Skeletal muscle satellite cell (primary cell): ENCODE results near the gene GREB1L.

ENCODE experiments used
- H3K27me3 ChIP-seq: 2 replicates; pipeline ENCODE4 v1.7.0; 2013; ENCODE audit warnings: low read length; ENCODE audit not compliant: control insufficient read depth, insufficient read depth
- H3K36me3 ChIP-seq: 2 replicates; pipeline ENCODE4 v1.7.0; 2013; ENCODE audit warnings: mild to moderate bottlenecking, control low read depth, low read length; ENCODE audit not compliant: insufficient read depth
- H3K4me1 ChIP-seq: 2 replicates; pipeline ENCODE4 v1.7.0; 2013; ENCODE audit warnings: low read length; ENCODE audit not compliant: control insufficient read depth, insufficient read depth
- H3K4me2 ChIP-seq: 2 replicates; pipeline ENCODE4 v1.7.0; 2013; ENCODE audit warnings: mild to moderate bottlenecking, low read length
- H3K4me3 ChIP-seq: 2 replicates; pipeline ENCODE4 v1.7.0; 2013; ENCODE audit warnings: low read length
- H3K9ac ChIP-seq: 2 replicates; pipeline ENCODE4 v1.7.0; 2013; ENCODE audit warnings: mild to moderate bottlenecking, low read depth, low read length, moderate library complexity
- H3K9me3 ChIP-seq: replicated peaks from 2 replicates; pipeline ENCODE4 v1.7.0; 2013; ENCODE audit warnings: mild to moderate bottlenecking, control low read depth, low read length

GREB1L gene

GRCh38 chr18:21452276-21452780 is 210.3 kb downstream of the GREB1L start:
- no peaks in the 10 kb centered on the region for H3K9me3 ChIP-seq
- H3K4me2 ChIP-seq = no peak overlapping the region
- H3K27me3 ChIP-seq = no peaks in the 10 kb centered on the region
- H3K4me1 ChIP-seq = peaks cover 19% of the 10 kb centered on the region
- H3K4me3 ChIP-seq = no peak overlapping the region
- H3K36me3 ChIP-seq = no peaks in the 10 kb centered on the region
- H3K9ac ChIP-seq = no peak overlapping the region

GRCh38 chr18:21452796-21453510 is 210.9 kb downstream of the GREB1L start:
- Histone ChIP-seq H3K36me3 (no peaks in the 10 kb centered on the region), H3K4me1 (peaks cover 23% of the 10 kb centered on the region), H3K9me3 (no peaks in the 10 kb centered on the region), H3K9ac (no peak overlapping the region), H3K4me2 (no peak overlapping the region), H3K4me3 (no peak overlapping the region), H3K27me3 (no peaks in the 10 kb centered on the region)

GRCh38 chr18:21453511-21453901 is 211.5 kb downstream of the GREB1L start:
- no peaks in the 10 kb centered on the region for H3K9me3 ChIP-seq
- H3K36me3 ChIP-seq = no peaks in the 10 kb centered on the region
- no peak overlapping the region for H3K4me3 ChIP-seq
- H3K4me2 ChIP-seq = no peak overlapping the region
- peaks cover 26% of the 10 kb centered on the region for H3K4me1 ChIP-seq
- no peak overlapping the region for H3K9ac ChIP-seq
- H3K27me3 ChIP-seq = no peaks in the 10 kb centered on the region

- H3K4me1 ChIP-seq = peaks cover 26% of the 10 kb centered on the region
- H3K4me2 ChIP-seq = no peak overlapping the region
- H3K27me3 ChIP-seq = no peaks in the 10 kb centered on the region
Observed at GRCh38 chr18:21454725-21455124, 212.7 kb downstream of the GREB1L start.

GRCh38 chr18:21456428-21457178 is 214.6 kb downstream of the GREB1L start:
- no peaks in the 10 kb centered on the region for H3K36me3 ChIP-seq
- no peaks in the 10 kb centered on the region for H3K27me3 ChIP-seq
- H3K4me2 ChIP-seq = no peak overlapping the region
- no peak overlapping the region for H3K9ac ChIP-seq
- no peak overlapping the region for H3K4me3 ChIP-seq
- peaks cover 20% of the 10 kb centered on the region for H3K4me1 ChIP-seq
- H3K9me3 ChIP-seq = no peaks in the 10 kb centered on the region

More at GRCh38 chr18:21454725-21455124, 212.7 kb downstream of the GREB1L start:
- no peaks in the 10 kb centered on the region for H3K9me3 ChIP-seq
- no peak overlapping the region for H3K4me3 ChIP-seq
- no peak overlapping the region for H3K9ac ChIP-seq
- no peaks in the 10 kb centered on the region for H3K36me3 ChIP-seq

GRCh38 chr18:21457179-21457535 is 215.1 kb downstream of the GREB1L start:
- Histone ChIP-seq H3K36me3 (no peaks in the 10 kb centered on the region), H3K4me3 (no peak overlapping the region), H3K4me1 (peaks cover 20% of the 10 kb centered on the region), H3K9ac (no peak overlapping the region), H3K4me2 (no peak overlapping the region), H3K27me3 (no peaks in the 10 kb centered on the region), H3K9me3 (no peaks in the 10 kb centered on the region)

GRCh38 chr18:21458310-21458709 is 216.3 kb downstream of the GREB1L start:
- Histone ChIP-seq H3K36me3 (no peaks in the 10 kb centered on the region), H3K4me3 (no peak overlapping the region), H3K4me2 (no peak overlapping the region), H3K4me1 (peaks cover 17% of the 10 kb centered on the region), H3K9me3 (no peaks in the 10 kb centered on the region), H3K27me3 (no peaks in the 10 kb centered on the region), H3K9ac (no peak overlapping the region)

GRCh38 chr18:21458788-21459187 is 216.8 kb downstream of the GREB1L start:
- Histone ChIP-seq H3K27me3 (no peaks in the 10 kb centered on the region), H3K36me3 (no peaks in the 10 kb centered on the region), H3K9ac (no peak overlapping the region)

GRCh38 chr18:21459706-21460286 is 217.8 kb downstream of the GREB1L start:
- H3K36me3 ChIP-seq = no peaks in the 10 kb centered on the region
- H3K4me2 ChIP-seq = no peak overlapping the region
- H3K4me1 ChIP-seq = peaks cover 17% of the 10 kb centered on the region
- H3K9me3 ChIP-seq = no peaks in the 10 kb centered on the region
- no peak overlapping the region for H3K9ac ChIP-seq
- H3K4me3 ChIP-seq = no peak overlapping the region
- no peaks in the 10 kb centered on the region for H3K27me3 ChIP-seq

More at GRCh38 chr18:21458788-21459187, 216.8 kb downstream of the GREB1L start:
- Histone ChIP-seq H3K9me3 (no peaks in the 10 kb centered on the region), H3K4me2 (no peak overlapping the region), H3K4me1 (peaks cover 17% of the 10 kb centered on the region), H3K4me3 (no peak overlapping the region)

GRCh38 chr18:21461460-21461859 is 219.4 kb downstream of the GREB1L start:
- Histone ChIP-seq H3K4me2 (no peak overlapping the region), H3K27me3 (no peaks in the 10 kb centered on the region), H3K9ac (no peak overlapping the region), H3K36me3 (no peaks in the 10 kb centered on the region), H3K4me3 (no peak overlapping the region), H3K9me3 (no peaks in the 10 kb centered on the region), H3K4me1 (peaks cover 15% of the 10 kb centered on the region)

GRCh38 chr18:21463718-21464117 is 221.7 kb downstream of the GREB1L start:
- Histone ChIP-seq H3K4me1 (no peaks in the 10 kb centered on the region), H3K4me2 (no peak overlapping the region), H3K4me3 (no peak overlapping the region), H3K9me3 (no peaks in the 10 kb centered on the region), H3K9ac (no peak overlapping the region), H3K27me3 (no peaks in the 10 kb centered on the region), H3K36me3 (no peaks in the 10 kb centered on the region)
